ENCODE measurements around the gene NPW.
"Not testable (repeated sequence)": the region's sequence is repeated elsewhere in the genome, so short reads cannot be mapped to it uniquely, and the experiment has no call there.

NPW gene

GRCh38 chr16:2033057-2033908, 13.7 kb downstream of the NPW start:
- Histone ChIP-seq H3K27ac (ENCODE audit: low read depth, low read length) (no peak overlapping the region), H3K27me3 (ENCODE audit: control insufficient read depth, low read length) (peaks cover 34% of the 10 kb centered on the region), H3K4me1 (ENCODE audit: control insufficient read depth, low read length) (no peaks in the 10 kb centered on the region), H3K4me3 (ENCODE audit: low read length) (no peak overlapping the region), H3K9me3 (ENCODE audit: control insufficient read depth, insufficient read depth, low read length) (no peaks in the 10 kb centered on the region), H3K79me2 (ENCODE audit: control insufficient read depth, low read length) (no peaks in the 10 kb centered on the region), H3F3A (ENCODE audit: control insufficient read depth, insufficient read depth) (no peaks in the 10 kb centered on the region), H3K9me2 (replicated peaks; ENCODE audit: control insufficient read depth, low read length) (no peaks in the 10 kb centered on the region), H3K4me2 (ENCODE audit: low read length) (no peak overlapping the region), H4K20me1 (ENCODE audit: control insufficient read depth, insufficient read depth, low read depth, low read length) (no peaks in the 10 kb centered on the region), H3K36me3 (ENCODE audit: control insufficient read depth, low read length) (no peaks in the 10 kb centered on the region)
- TF ChIP-seq CTCF (IDR thresholded peaks at IDR 0.05; ENCODE audit: low read depth, low read length, poor library complexity, severe bottlenecking) (no peak), EZH2phosphoT487 (IDR thresholded peaks at IDR 0.05; ENCODE audit: borderline replicate concordance, low read length) (no peak)

GRCh38 chr16:2033909-2034695, 14.5 kb downstream of the NPW start:
- not testable (repeated sequence) for H3K36me3 ChIP-seq (ENCODE audit: control insufficient read depth, low read length); H3K9me2 ChIP-seq (replicated peaks; ENCODE audit: control insufficient read depth, low read length); H3K4me3 ChIP-seq (ENCODE audit: low read length); H3K27ac ChIP-seq (ENCODE audit: low read depth, low read length); H3K79me2 ChIP-seq (ENCODE audit: control insufficient read depth, low read length); H3K9me3 ChIP-seq (ENCODE audit: control insufficient read depth, insufficient read depth, low read length); H3K4me1 ChIP-seq (ENCODE audit: control insufficient read depth, low read length); H3F3A ChIP-seq (ENCODE audit: control insufficient read depth, insufficient read depth); H4K20me1 ChIP-seq (ENCODE audit: control insufficient read depth, insufficient read depth, low read depth, low read length); H3K4me2 ChIP-seq (ENCODE audit: low read length)
- peaks cover 26% of the 10 kb centered on the region for H3K27me3 ChIP-seq (ENCODE audit: control insufficient read depth, low read length)

GRCh38 chr16:2034696-2035430, 15.3 kb downstream of the NPW start:
- H3K4me1 ChIP-seq (ENCODE audit: control insufficient read depth, low read length), result no peaks in the 10 kb centered on the region
- no peak overlapping the region for H3K27ac ChIP-seq (ENCODE audit: low read depth, low read length)
- no peaks in the 10 kb centered on the region for H3K9me3 ChIP-seq (ENCODE audit: control insufficient read depth, insufficient read depth, low read length)
- TF ChIP-seq EZH2phosphoT487 (IDR thresholded peaks at IDR 0.05; ENCODE audit: borderline replicate concordance, low read length) (no peak), CTCF (IDR thresholded peaks at IDR 0.05; ENCODE audit: low read depth, low read length, poor library complexity, severe bottlenecking) (no peak)
- no peak overlapping the region for H3K4me2 ChIP-seq (ENCODE audit: low read length)
- H4K20me1 ChIP-seq (ENCODE audit: control insufficient read depth, insufficient read depth, low read depth, low read length), result no peaks in the 10 kb centered on the region
- no peaks in the 10 kb centered on the region for H3K9me2 ChIP-seq (replicated peaks; ENCODE audit: control insufficient read depth, low read length)
- H3K27me3 ChIP-seq (ENCODE audit: control insufficient read depth, low read length), result peaks cover 25% of the 10 kb centered on the region
- H3K79me2 ChIP-seq (ENCODE audit: control insufficient read depth, low read length), result no peaks in the 10 kb centered on the region
- H3K36me3 ChIP-seq (ENCODE audit: control insufficient read depth, low read length), result no peaks in the 10 kb centered on the region
- H3K4me3 ChIP-seq (ENCODE audit: low read length), result no peak overlapping the region
- H3F3A ChIP-seq (ENCODE audit: control insufficient read depth, insufficient read depth), result no peaks in the 10 kb centered on the region

Measured in DOHH2 (cell line).